GM21367 (cell line): ENCODE data around the gene CMYA5.
"Not testable (repeated sequence)": the region's sequence is repeated elsewhere in the genome, so short reads cannot be mapped to it uniquely, and the experiment has no call there.

Experiments
- ATAC-seq: cut with Tn5 transposase; IDR thresholded peaks from one replicate; pipeline ENCODE4 v1.9.1; 2021; ENCODE audit not compliant: unreplicated experiment

Gene CMYA5

DNA sequence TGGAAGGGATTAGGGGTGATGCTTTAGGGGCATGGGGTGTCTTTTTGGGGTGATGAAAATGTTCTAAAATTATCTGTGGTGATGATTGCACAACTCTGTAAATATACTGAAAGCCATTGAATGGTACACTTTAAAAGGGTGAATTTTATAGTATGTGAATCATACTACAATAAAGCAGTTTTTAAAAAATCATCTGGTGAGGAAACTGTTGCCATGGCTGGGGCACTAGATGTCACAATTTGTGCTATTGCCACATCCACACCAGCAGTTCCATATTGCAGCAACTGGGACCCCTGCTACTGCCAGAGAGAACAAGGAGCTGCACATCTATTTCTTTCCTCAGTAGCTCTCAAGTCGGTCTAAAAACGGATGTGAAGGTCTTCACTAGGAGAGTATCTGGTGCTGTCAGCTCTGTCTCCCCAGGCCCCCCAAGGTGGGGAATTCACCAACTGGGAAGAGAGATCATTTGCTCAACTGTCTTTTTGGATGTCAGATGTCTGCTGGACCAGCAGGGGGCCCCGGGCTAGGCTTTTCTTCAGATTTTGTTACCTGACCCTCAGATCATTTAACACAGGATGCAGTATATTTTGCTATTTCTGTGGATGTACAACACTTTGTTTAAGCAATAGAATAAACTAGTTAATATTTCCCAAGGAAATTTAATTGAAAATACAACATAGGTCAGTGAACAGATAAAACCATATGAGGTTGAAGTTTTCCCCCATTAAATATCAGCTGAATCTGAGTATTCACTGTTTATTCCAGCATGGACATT lies 13.2 kb downstream of the CMYA5 start:
- ATAC-seq = no peak

DNA sequence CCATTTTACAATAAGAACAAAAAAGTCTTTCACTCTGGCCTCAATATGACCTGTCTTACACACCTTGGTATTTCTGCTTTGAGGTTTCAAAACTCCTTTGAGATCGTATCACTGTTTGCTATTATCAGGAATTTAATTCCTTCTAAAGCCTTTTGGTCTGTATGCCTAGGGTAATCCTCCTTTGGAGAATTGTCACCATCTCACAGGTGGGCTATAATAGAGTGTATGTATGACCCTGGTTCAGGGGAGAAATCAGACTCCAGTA lies 13.7 kb downstream of the CMYA5 start:
- ATAC-seq = no peak

DNA sequence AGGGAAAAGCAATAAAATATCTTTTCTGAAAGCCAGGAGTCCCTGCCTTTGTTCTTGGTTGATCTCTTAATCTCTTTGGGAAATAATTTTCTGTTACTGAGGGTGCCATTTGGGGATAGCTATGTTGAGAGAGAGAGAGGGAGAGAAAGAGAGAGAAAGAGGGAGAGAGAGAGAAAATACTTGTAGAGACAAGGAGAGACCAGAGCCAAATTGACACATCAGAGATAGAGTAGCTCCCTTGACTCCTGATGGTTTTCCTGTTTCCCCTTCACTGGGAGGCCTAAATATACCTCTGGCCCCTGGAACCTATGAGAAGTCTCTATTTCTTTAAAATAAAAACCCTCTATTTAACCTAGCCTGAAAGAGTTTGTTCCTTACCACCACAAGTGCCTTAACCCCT lies 14.9 kb downstream of the CMYA5 start:
- ATAC-seq = no peak

DNA sequence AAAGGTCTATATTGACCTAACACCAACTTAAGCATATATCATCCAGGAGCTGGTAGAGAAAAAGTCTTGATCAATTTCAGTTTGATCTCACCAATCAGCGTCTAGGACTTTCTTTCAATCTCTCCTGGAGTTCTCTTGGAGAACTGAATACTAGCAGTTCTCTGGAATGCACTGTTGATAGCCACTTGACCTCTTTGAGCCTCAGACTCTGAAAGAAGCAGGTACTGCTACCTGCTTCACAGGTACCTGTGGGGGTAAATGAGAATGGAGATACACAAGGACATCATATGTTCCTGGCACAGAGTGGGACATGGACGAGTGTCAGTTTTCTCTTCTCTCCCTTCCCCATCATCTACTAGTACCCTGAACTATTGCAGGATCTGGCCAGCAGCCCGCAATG lies 16.0 kb downstream of the CMYA5 start:
- ATAC-seq = no peak

DNA sequence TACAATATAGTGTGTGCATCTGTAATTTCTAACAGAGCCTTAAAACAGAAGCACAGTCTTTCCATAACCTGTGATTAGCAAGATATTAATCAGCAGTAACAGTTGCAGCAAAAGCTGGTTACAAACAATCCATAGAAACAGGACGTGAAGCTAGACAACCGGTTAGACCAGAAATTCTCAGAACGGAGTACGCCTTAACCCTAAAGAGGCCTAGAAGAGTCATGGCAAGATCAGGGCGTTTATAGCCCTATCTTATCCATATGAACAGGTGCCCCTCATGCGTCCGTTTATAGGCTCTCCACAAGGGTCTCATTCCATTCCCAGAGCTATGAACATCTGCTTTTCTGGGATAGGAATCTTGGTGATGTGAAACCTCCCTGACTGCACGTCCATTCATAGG lies 16.7 kb downstream of the CMYA5 start:
- ATAC-seq = not testable (repeated sequence)

DNA sequence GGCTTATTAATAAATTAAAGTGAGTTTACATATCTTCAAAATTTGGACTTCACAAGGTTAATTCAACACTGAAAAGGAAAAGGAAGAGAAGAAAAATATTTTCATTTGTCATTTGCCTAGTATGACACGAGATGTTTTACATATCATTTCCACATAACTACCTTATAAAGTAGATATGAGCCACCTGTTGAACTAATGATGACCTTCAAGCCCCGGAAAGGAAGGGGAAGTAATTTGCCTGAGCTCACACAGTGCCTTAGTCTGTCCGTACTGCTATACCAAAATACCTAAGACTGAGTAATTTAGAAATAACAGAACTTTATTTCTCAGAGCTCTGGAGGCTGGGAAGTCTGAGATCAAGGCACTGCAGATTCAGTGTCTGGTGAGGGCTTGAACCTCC lies 17.9 kb downstream of the CMYA5 start:
- no peak for ATAC-seq

DNA sequence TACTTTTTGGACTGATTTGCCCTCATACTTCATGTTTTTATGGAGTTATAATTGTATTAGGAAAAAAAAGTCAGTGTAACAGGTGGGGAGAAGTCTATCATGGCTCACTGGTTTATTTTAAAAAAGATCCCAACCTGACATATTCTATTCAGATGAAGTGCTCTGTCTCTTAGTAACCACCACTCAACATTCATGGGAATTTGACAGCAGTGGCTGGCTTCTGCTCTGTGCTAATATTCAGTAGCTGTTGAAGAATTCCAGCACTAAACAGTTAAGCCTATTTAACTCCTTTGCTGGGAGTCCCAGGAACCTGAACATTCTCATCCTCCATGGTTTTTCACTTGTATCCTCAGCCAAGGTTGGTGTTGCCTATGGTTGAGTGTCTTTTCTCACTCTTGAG lies 23.1 kb downstream of the CMYA5 start:
- no peak for ATAC-seq

DNA sequence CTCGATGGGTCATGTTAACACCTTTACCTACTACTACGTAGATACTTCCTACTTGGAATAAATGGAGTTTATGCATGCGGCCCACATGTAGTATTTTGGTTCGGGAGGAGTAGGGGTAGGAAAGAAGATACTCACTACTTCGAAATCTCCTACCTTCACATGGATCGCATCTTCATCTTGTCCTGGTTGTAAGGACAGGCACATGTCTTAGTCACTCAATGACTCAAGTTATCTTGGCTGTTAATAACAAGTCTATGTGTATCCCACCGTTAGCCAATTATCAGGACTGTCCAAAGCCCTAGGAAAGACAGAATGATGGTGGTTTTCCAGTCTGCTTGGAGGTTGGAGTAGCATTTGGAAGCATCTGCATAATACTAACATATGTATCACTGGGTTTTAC lies 24.1 kb downstream of the CMYA5 start:
- ATAC-seq = no peak

DNA sequence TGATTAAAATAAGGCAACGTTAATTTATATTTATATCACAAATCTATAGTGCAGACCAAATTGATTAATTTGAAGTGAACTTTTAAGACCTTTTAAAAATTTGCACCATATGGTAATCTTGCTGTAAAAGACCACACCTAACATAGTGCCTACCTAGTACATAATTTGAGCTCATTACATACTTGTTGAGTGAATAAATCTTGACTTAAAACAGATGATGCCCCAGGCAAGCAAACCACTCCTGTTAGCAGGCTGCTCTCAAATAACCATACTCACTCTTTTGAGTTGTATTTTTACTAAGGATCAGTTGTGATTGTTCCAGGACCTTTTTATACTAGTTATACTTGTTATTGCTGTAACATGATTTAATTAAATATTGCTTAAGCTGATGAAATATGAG lies 27.2 kb downstream of the CMYA5 start:
- no peak for ATAC-seq

DNA sequence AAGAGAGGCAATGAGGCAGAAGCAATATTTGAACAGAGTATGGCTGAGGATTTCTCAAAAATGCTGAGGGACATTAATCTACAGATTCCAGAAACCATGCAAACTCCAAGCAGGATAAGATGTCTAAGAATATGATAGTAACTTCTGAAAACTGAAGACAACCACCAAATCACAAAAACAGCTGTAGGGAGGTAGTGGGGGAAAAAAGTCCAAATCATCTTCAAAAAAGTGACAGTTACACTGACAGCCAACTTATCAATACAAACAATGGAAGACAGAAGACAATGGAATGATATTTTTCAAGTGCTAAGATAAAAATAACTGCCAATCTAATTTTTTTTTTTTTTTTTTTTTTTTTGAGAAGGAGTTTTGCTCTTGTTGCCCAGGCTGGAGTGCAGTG lies 30.5 kb downstream of the CMYA5 start:
- no peak for ATAC-seq

DNA sequence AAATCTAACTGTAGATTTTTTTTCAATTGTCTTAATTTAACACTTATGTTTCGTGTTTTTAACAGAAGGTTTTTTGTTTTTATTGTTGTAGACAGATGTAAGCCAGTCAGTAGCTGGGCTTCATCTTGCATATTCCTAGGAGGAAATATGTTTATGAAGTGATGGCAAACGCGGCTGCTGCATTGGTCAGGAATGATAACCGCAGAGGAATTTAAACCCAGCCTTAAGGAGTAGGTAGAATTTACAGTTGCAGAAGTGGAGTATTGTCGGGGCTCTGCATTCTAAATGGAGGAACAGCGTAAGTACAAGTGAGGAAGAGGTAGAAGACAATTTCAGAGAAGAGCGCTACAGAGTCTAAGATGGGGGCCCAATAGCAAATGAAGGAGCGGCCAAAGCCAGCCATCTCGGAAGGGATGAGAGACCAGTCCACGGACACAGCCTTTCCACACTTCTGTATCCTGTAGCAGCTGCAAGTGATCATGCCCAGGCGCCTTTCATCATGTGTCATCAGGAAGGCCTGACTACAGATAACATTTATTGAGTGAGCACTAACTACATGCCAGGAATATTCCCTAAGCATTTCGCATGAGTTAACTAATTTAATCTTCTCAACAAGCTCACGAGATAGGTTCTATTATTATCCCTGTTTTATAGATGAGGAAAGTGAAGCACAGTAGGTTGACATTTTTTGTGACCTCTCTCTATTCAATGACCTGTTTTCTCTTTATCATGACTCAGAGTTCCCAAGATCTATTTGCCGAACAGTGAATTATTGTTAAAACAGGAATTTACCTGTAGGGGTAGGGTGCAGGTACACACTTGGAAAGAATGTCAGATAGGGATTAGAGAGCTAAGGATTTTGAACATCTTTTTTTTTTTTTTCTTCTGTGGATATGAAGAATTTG lies 38.1 kb downstream of the CMYA5 start:
- no peak for ATAC-seq

DNA sequence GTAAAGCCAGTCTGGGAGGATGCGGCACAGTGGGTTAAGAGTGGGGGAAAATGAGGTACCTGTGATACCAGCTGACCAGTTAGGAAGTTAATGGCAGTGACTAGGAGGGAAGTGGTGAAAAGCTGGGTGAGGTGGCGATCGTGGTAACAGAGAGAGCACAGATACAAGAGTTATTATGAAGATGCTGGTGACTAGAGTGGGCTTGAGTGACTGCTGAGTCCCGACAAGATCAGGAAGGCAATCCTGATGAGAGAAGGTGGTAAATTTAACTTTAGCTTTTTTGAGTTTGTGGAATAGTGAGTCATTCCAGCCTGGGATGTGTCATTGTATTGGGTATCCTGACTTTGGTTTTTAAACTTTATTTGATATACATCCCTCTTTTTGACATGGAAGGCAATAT lies 38.8 kb downstream of the CMYA5 start:
- no peak for ATAC-seq

DNA sequence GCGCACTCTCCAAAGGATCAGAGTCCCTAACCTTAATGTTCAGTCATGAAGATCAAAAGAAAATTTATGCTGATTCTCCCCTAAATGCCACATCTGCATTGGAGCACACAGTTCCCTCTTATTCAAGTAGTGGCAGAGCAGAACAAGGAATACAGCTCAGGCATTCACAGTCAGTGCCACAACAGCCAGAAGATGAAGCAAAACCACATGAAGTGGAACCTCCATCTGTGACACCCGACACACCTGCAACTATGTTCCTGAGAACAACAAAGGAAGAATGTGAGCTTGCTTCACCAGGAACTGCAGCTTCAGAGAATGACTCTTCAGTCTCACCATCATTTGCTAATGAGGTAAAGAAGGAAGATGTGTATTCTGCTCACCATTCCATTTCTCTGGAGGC lies 40.0 kb downstream of the CMYA5 start:
- ATAC-seq = no peak

DNA sequence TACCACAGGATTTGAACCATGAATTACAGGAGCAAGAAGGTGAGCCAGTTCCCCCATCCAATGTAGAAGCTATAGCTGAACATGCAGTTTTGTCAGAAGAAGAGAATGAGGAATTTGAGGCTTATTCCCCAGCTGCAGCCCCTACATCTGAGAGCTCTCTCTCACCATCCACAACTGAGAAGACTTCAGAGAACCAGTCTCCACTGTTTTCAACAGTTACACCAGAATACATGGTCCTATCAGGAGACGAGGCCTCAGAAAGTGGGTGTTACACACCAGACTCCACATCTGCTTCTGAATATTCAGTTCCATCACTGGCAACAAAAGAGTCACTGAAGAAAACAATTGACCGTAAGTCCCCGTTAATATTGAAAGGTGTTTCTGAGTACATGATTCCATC lies 40.9 kb downstream of the CMYA5 start:
- no peak for ATAC-seq

DNA sequence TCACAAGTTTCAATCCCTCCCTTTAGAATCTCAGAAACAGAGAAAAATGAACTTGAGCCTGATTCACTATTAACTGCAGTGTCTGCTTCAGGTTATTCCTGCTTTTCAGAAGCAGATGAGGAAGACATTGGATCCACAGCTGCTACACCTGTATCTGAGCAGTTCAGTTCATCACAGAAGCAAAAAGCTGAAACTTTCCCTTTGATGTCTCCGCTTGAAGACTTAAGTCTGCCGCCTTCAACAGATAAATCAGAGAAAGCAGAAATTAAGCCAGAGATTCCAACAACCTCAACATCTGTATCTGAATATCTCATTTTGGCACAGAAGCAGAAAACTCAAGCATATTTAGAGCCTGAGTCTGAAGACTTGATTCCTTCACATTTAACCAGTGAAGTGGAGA lies 42.1 kb downstream of the CMYA5 start:
- ATAC-seq = no peak

DNA sequence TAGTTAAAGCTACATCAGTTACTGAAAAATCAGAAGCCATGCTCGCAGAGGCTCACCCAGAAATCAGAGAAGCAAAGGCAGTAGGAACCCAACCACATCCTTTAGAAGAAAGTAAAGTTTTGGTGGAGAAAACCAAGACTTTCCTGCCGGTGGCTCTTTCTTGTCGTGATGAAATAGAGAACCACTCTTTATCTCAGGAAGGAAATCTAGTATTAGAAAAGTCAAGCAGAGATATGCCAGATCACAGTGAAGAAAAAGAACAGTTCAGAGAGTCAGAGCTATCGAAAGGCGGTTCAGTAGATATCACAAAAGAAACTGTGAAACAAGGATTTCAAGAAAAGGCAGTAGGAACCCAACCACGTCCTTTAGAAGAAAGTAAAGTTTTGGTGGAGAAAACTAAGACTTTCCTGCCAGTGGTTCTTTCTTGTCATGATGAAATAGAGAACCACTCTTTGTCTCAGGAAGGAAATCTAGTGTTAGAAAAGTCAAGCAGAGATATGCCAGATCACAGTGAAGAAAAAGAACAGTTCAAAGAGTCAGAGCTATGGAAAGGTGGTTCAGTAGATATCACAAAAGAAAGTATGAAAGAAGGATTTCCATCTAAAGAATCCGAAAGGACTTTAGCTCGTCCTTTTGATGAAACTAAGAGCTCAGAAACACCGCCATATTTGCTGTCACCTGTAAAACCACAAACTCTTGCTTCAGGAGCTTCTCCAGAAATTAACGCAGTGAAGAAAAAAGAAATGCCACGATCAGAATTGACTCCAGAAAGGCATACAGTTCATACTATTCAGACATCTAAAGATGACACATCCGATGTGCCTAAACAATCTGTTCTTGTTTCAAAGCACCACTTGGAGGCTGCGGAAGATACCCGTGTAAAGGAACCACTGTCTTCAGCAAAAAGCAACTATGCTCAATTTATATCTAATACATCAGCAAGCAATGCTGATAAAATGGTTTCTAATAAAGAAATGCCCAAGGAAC lies 47.2 kb downstream of the CMYA5 start:
- ATAC-seq = no peak

DNA sequence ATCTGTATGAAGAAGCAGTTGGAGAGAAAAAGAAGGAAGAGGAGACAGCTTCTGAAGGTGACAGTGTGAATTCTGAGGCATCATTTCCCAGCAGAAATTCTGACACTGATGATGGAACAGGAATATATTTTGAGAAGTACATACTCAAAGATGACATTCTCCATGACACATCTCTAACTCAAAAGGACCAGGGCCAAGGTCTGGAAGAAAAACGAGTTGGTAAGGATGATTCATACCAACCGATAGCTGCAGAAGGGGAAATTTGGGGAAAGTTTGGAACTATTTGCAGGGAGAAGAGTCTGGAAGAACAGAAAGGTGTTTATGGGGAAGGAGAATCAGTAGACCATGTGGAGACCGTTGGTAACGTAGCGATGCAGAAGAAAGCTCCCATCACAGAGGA lies 48.7 kb downstream of the CMYA5 start:
- no peak for ATAC-seq

DNA sequence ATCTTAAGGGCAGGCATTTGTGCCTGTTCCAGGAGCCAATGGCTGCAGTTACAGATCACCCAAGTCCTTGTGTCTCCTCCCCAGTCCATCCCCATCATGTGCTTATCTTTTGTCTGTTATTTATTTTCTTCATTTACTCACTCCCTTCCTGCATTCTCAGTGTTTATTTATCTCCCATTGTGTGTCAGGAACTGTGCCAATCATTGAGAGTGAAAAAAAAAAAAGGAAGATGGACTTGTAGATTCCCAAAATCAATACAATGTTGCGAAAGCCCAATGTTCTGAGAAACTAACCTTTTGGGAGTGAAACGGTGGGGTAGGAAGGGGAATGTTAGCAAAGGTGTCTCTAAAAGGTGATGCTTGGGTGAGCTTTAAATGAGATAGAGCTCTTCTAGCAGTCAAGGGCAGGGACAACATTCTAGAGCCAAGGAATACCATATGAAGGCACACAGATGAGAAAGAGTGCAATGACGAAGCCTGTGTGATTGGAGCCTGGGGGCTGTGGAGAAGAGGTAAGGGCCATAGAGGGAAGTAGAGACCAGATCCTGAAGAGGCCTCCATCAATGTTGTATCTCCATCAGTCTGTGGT lies 53.0 kb downstream of the CMYA5 start:
- ATAC-seq = no peak

DNA sequence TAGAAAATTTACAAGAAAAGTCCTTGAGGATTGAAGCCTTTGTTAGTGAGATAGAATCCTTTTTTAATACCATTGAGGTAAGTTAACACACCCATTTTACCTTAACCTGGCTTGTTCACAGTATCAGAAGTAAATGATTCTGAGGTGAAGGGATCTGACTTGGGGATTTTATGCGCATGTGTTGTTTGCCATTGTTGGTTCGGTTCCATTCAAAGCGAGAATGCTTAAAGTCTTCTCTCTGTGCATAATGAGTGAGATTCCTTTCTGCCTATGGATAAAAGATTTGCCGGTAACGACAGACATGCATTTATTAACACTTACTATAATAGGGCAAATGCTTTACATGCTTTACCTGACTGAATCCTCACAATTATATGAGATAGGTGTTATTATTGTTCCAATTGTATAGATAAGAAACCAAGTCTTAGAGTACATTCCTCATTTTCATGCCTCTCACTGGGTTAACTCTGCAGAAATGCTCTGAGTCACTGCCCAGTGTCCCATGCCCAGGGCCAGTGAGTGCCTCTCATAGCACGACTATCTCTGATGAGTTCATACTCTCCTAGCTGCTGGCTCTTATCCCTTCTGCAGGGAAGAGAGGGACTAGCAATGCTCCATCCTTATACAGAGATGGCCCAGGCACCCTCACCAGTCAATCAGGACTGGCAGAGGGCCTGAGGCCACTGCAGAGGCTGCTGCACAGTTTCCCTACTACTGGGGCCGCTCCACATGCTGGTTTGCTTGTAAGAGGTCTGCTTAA lies 54.4 kb downstream of the CMYA5 start:
- ATAC-seq = no peak

DNA sequence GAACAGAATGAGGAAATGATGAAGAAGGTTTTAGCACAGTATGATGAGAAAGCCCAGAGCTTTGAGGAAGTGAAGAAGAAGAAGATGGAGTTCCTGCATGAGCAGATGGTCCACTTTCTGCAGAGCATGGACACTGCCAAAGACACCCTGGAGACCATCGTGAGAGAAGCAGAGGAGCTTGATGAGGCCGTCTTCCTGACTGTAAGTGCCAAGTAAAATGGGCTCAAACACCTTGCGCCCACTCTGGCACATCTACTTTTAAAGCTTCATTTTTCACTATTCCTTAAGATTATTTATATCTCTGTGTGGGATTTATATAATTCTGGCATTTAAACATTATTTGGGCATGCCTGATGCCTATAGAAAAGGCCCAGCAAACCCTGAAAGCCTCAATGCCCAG lies 55.6 kb downstream of the CMYA5 start:
- ATAC-seq = no peak
